ENCODE results near the gene COLQ.
"Not testable (repeated sequence)": the region's sequence is repeated elsewhere in the genome, so short reads cannot be mapped to it uniquely, and the experiment has no call there.

Gene COLQ

GRCh38 chr3:15486979-15487378 is 34.5 kb downstream of the COLQ start:
- no peak for DNase-seq

- DNase-seq: no peak
Measured at GRCh38 chr3:15486020-15486419, 35.5 kb downstream of the COLQ start.

GRCh38 chr3:15484551-15484950 is 37.0 kb downstream of the COLQ start:
- DNase-seq: not testable (repeated sequence)

- no peak for DNase-seq
Measured at GRCh38 chr3:15479400-15480224, 41.9 kb downstream of the COLQ start.

GRCh38 chr3:15478640-15478979 is 42.9 kb downstream of the COLQ start:
- DNase-seq: no peak

- no peak for DNase-seq
Measured at GRCh38 chr3:15477951-15478639, 43.4 kb downstream of the COLQ start.

- no peak for DNase-seq
Measured at GRCh38 chr3:15476378-15476777, 45.1 kb downstream of the COLQ start.

- DNase-seq: no peak
Measured at GRCh38 chr3:15475161-15475560, 46.3 kb downstream of the COLQ start.

GRCh38 chr3:15471861-15472260 is 49.6 kb downstream of the COLQ start:
- no peak for DNase-seq

GRCh38 chr3:15470849-15471248 is 50.7 kb downstream of the COLQ start:
- no peak for DNase-seq

- DNase-seq: no peak
Measured at GRCh38 chr3:15470261-15470660, 51.2 kb downstream of the COLQ start.

GRCh38 chr3:15467227-15468181 is 54.0 kb downstream of the COLQ start:
- DNase-seq: no peak

GRCh38 chr3:15465876-15466585 is 55.5 kb downstream of the COLQ start:
- DNase-seq: no peak

GRCh38 chr3:15462451-15462850 is 59.1 kb downstream of the COLQ start:
- no peak for DNase-seq

- no peak for DNase-seq
Measured at GRCh38 chr3:15460891-15461531, 60.5 kb downstream of the COLQ start.

GRCh38 chr3:15458212-15458780 is 63.2 kb downstream of the COLQ start:
- DNase-seq: no peak

- DNase-seq: not testable (repeated sequence)
Measured at GRCh38 chr3:15456915-15457314, 64.6 kb downstream of the COLQ start.

- DNase-seq: no peak
Measured at GRCh38 chr3:15456321-15456720, 65.2 kb downstream of the COLQ start.

- no peak for DNase-seq
Measured at GRCh38 chr3:15455756-15456155, 65.8 kb downstream of the COLQ start.

GRCh38 chr3:15454965-15455364 is 66.5 kb downstream of the COLQ start:
- DNase-seq: no peak

- DNase-seq: no peak
Measured at GRCh38 chr3:15453991-15454625, 67.4 kb downstream of the COLQ start.
